Activated T-cell treated with anti-CD3 and anti-CD28 coated beads, Interleukin-2, amount 50 U/mL, for 72 hours (primary cell): ENCODE results near the gene TCL1A. TPM values are rescaled to one million over a fixed set of nuclear protein-coding genes. Genes with fewer than 3 reads are reported as not detected.
"Not testable (repeated sequence)": the region's sequence is repeated elsewhere in the genome, so short reads cannot be mapped to it uniquely, and the experiment has no call there.

Experiments
- ATAC-seq, 2 donors: fragments of 150-1000 bp; cut with Tn5 transposase; replicated peaks in 1 of 2; 2 replicates each; pipeline ENCODE4 v1.10.0; 2021; ENCODE audit warnings: moderate library complexity in 2 of 2, mild to moderate bottlenecking in 1 of 2
- DNase-seq, 2 donors: peaks; one replicate each; pipeline ENCODE4 v3.0.0; 2021 to 2022; ENCODE audit warnings: mixed read lengths in 1 of 2
- H3K27ac Mint-ChIP-seq: one replicate; pipeline ENCODE4 v1.8.0; 2022; ENCODE audit warnings: mild to moderate bottlenecking, moderate library complexity, mixed read lengths
- H3K27me3 Mint-ChIP-seq: one replicate; pipeline ENCODE4 v1.8.0; 2022; ENCODE audit warnings: low read depth, mixed read lengths
- H3K36me3 Mint-ChIP-seq, 2 donors: one replicate each; pipeline ENCODE4 v1.8.0; 2022; ENCODE audit warnings: mixed read lengths in 2 of 2, mild to moderate bottlenecking in 1 of 2; ENCODE audit not compliant: insufficient read depth in 2 of 2
- H3K4me1 Mint-ChIP-seq: one replicate; pipeline ENCODE4 v1.8.0; 2022; ENCODE audit warnings: low read depth, mixed read lengths
- H3K4me3 Mint-ChIP-seq, 2 donors: one replicate each; pipeline ENCODE4 v1.8.0; 2022; ENCODE audit warnings: mild to moderate bottlenecking in 2 of 2, mixed read lengths in 2 of 2, moderate library complexity in 2 of 2
- H3K9me3 Mint-ChIP-seq, 2 donors: one replicate each; pipeline ENCODE4 v1.8.0; 2022; ENCODE audit warnings: mixed read lengths in 2 of 2
- total RNA-seq, 2 donors: library from RNA; stranded (reverse); gene quantifications; one replicate each; pipeline ENCODE4 v1.2.3, GENCODE V29; 2022

TCL1A gene
- total RNA-seq, 2 donors from 2014 or later = 0.29 to 1.3 TPM

GRCh38 chr14:95729402-95730028, 15.6 kb upstream of the TCL1A start:
- DNase-seq, H3K4me1 Mint-ChIP-seq, H3K36me3 Mint-ChIP-seq, ATAC-seq, H3K4me3 Mint-ChIP-seq, H3K9me3 Mint-ChIP-seq, H3K27ac Mint-ChIP-seq: not testable (repeated sequence)
- H3K27me3 Mint-ChIP-seq = peaks cover 33% of the 10 kb centered on the region

- ATAC-seq (no peak), DNase-seq (no peak)
- Mint-ChIP-seq H3K27ac (no peak overlapping the region), H3K27me3 (peaks cover 34% of the 10 kb centered on the region), H3K4me3 (no peak overlapping the region), H3K4me1 (no peaks in the 10 kb centered on the region), H3K9me3 (peaks cover 6 to 7% of the 10 kb centered on the region in 2 donors), H3K36me3 (peaks cover 0 to 2% of the 10 kb centered on the region in 2 donors)
Measured at GRCh38 chr14:95727056-95727700, 13.3 kb upstream of the TCL1A start.

DNA sequence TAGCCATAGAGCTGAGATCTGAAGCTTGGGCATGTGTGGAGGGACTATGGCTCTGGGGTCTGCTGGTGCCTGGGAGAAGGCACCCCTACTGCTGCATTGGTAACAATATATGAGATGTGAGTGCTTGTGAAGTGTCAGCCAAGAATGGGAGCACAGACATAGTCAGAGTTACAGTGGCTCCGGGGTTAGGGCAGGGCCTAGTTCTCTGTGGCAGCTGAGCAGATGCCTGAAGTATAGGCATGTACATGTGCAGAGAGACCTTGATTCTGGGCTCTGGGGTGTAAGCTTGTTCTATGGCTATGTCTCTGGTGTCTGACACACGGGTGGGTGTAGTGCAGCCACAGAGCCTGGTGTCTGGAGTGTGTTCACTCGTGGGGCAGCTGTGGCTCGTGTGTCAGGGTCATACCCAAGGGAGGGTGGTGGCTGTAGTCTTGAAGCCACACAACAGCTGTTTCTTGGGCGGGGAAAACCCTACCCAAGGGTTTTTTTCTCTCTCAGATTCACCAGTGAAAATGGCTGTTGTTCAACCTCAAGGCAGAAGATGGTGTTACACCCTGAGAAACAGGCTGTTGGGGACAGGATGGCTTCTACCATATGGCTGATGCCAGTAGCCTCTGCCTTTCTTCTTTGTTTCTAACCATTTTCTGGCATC, 11.9 kb upstream of the TCL1A start:
- no peaks in the 10 kb centered on the region for H3K4me1 Mint-ChIP-seq
- no peak overlapping the region for H3K27ac Mint-ChIP-seq
- H3K9me3 Mint-ChIP-seq = peaks cover 7% of the 10 kb centered on the region in 2 donors

GRCh38 chr14:95722525-95723190, 8.7 kb upstream of the TCL1A start:
- ATAC-seq (no peak), DNase-seq (no peak)
- H3K36me3 Mint-ChIP-seq = peaks cover 0 to 2% of the 10 kb centered on the region in 2 donors

More for the DNA sequence above, 11.9 kb upstream of the TCL1A start:
- peaks cover 36% of the 10 kb centered on the region for H3K27me3 Mint-ChIP-seq
- H3K4me3 Mint-ChIP-seq = no peak overlapping the region
- H3K36me3 Mint-ChIP-seq = peaks cover 0 to 2% of the 10 kb centered on the region in 2 donors
- ATAC-seq (no peak), DNase-seq (no peak)

GRCh38 chr14:95712398-95712797, 1.5 kb downstream of the TCL1A start:
- Mint-ChIP-seq H3K4me1 (no peaks in the 10 kb centered on the region), H3K27me3 (peaks cover 28% of the 10 kb centered on the region), H3K27ac (no peak overlapping the region), H3K9me3 (no peaks in the 10 kb centered on the region), H3K36me3 (no peaks in the 10 kb centered on the region), H3K4me3 (no peak overlapping the region)
- ATAC-seq (no peak), DNase-seq (no peak)

More at GRCh38 chr14:95722525-95723190, 8.7 kb upstream of the TCL1A start:
- no peak overlapping the region for H3K4me3 Mint-ChIP-seq
- no peaks in the 10 kb centered on the region for H3K4me1 Mint-ChIP-seq
- no peak overlapping the region for H3K27ac Mint-ChIP-seq
- peaks cover 7% of the 10 kb centered on the region in 2 donors for H3K9me3 Mint-ChIP-seq
- peaks cover 24% of the 10 kb centered on the region for H3K27me3 Mint-ChIP-seq

DNA sequence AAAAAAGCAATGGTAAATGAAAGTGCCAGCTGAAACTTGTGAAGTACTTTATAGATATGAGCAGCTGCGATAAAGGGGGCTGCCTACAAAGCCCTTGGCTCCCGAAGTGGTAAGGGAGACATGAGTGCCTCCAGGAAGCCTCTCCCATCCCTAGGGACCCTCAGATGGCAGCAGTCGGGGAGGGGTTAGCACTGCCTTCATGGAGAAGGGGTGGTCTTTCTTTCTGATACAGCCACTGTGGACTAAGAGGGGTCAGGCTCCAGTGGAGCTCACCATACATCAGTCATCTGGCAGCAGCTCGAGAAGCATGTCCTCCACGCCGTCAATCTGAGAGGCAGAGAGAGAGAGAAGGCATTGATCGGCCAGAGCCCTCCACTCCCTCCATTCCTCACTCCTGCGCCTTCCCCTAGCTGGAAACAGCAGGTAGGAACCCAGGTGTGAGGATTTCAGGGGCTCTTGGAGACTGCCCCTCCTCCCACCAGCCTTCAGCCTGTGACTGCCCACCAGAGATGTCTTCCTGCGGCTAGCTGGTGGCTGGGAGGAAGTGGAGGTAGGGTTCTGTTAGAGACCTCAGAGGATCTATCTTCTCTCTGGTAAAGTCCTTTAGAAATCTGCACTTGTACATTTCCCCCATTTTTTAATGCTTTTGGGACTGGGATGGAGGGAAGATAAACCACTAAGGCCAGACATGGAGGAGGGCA, 2.3 kb downstream of the TCL1A start:
- DNase-seq (no peak), ATAC-seq (no peak)
- no peaks in the 10 kb centered on the region for H3K4me1 Mint-ChIP-seq
- peaks cover 28% of the 10 kb centered on the region for H3K27me3 Mint-ChIP-seq
- H3K9me3 Mint-ChIP-seq = no peaks in the 10 kb centered on the region
- H3K4me3 Mint-ChIP-seq = no peak overlapping the region
- no peaks in the 10 kb centered on the region for H3K36me3 Mint-ChIP-seq
- H3K27ac Mint-ChIP-seq = no peak overlapping the region

GRCh38 chr14:95710106-95710505, 3.8 kb downstream of the TCL1A start:
- Mint-ChIP-seq H3K27me3 (peaks cover 22% of the 10 kb centered on the region), H3K36me3 (no peaks in the 10 kb centered on the region), H3K4me3 (no peak overlapping the region), H3K27ac (no peak overlapping the region), H3K9me3 (no peaks in the 10 kb centered on the region), H3K4me1 (no peaks in the 10 kb centered on the region)
- no peak for ATAC-seq
- no peak for DNase-seq

GRCh38 chr14:95707327-95707726, 6.6 kb downstream of the TCL1A start:
- no peaks in the 10 kb centered on the region for H3K9me3 Mint-ChIP-seq
- peaks cover 22% of the 10 kb centered on the region for H3K27me3 Mint-ChIP-seq
- no peak overlapping the region for H3K4me3 Mint-ChIP-seq
- H3K4me1 Mint-ChIP-seq = no peaks in the 10 kb centered on the region
- no peak overlapping the region for H3K27ac Mint-ChIP-seq
- DNase-seq (no peak), ATAC-seq (no peak)
- no peaks in the 10 kb centered on the region for H3K36me3 Mint-ChIP-seq

DNA sequence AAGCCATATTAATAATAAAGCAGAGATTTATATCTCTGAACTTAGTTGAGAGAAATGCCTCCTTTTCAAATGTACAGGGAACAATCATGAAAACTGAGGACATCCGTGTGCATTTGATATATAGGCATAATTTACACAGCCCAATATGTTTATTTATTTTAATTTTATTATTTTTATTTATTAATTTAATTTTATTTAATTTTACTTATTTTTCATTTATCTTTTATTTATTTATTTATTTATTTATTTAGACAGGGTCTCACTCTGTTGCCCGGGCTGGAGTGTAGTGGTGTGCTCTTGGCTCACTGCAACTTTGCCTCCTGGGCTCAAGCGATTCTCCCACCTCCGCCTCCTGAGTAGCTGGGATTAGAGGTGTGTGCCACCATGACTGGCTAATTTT, 8.4 kb downstream of the TCL1A start:
- H3K27ac Mint-ChIP-seq = no peak overlapping the region
- H3K4me1 Mint-ChIP-seq = no peaks in the 10 kb centered on the region
- no peak overlapping the region for H3K4me3 Mint-ChIP-seq
- DNase-seq (no peak), ATAC-seq (no peak)
- peaks cover 27% of the 10 kb centered on the region for H3K27me3 Mint-ChIP-seq
- no peaks in the 10 kb centered on the region for H3K36me3 Mint-ChIP-seq
- no peaks in the 10 kb centered on the region for H3K9me3 Mint-ChIP-seq

- Mint-ChIP-seq H3K27ac (no peak overlapping the region), H3K4me1 (peaks cover 9% of the 10 kb centered on the region), H3K9me3 (no peaks in the 10 kb centered on the region), H3K4me3 (no peak overlapping the region), H3K27me3 (peaks cover 37% of the 10 kb centered on the region), H3K36me3 (no peaks in the 10 kb centered on the region)
- DNase-seq (no peak), ATAC-seq (no peak)
Measured at GRCh38 chr14:95703805-95704204, 10.1 kb downstream of the TCL1A start.

DNA sequence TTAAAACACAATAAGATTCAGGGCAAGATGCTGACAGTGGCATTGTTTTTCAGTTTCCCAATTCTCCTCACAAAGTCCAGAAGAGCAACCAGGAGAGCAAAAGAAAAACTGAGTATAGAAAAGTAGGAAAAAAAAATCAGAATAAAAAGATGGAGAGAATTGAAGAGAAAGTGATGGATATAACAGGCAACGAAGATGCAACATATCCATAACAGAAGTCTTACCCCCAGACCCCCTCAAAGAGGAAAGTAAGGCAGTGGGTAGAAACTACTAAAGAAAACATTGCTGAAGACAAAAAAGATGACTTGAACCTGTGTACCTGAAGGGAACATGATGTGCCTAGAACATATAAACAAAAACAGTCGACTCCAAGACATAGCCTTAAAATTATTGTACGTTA, 10.6 kb downstream of the TCL1A start:
- Mint-ChIP-seq H3K4me3 (no peak overlapping the region), H3K27me3 (peaks cover 37% of the 10 kb centered on the region), H3K36me3 (no peaks in the 10 kb centered on the region), H3K4me1 (peaks cover 9% of the 10 kb centered on the region), H3K9me3 (no peaks in the 10 kb centered on the region), H3K27ac (no peak overlapping the region)
- ATAC-seq = no peak
- DNase-seq = no peak

DNA sequence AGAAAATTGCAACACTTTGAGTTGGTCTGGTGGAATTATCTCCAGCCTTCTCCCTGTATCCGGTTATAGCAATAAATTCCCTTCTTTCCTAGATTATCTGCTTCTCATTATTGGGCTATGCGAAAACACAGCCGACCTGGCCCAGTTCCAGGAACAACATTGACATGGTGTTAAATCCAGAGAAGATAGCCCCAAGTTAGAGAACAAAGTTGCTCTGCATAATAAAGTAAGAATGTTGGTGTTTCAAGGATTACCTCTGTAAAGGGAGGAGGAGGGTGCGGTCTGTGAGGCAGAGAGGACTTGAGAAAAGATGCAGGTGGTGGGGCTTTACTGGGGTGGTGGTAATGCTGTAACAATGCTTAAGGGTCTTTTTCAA, 12.1 kb downstream of the TCL1A start:
- ATAC-seq = no peak

More for the DNA sequence above, 12.1 kb downstream of the TCL1A start:
- H3K27me3 Mint-ChIP-seq = peaks cover 47% of the 10 kb centered on the region
- H3K9me3 Mint-ChIP-seq = no peaks in the 10 kb centered on the region
- no peak overlapping the region for H3K27ac Mint-ChIP-seq
- no peak overlapping the region for H3K4me3 Mint-ChIP-seq
- H3K36me3 Mint-ChIP-seq = no peaks in the 10 kb centered on the region
- no peak for DNase-seq
- peaks cover 9% of the 10 kb centered on the region for H3K4me1 Mint-ChIP-seq
